Activated CD8-positive, alpha-beta memory T cell treated with anti-CD3 and anti-CD28 coated beads, Interleukin-2, amount 50 U/mL, for 1 hour (primary cell): ENCODE data around the gene ARHGAP6.

Source experiments
- DNase-seq: peaks from one replicate; pipeline ENCODE4 v3.0.0-alpha.2; 2020; ENCODE audit errors: extremely low read depth

Gene ARHGAP6

GRCh38 chrX:11665168-11666111, at the start of gene ARHGAP6:
Gene ARHGAP6, minus strand, starts transcription at chrX:11665920. Its CDS starts 1,092 bp downstream, at chrX:11664828.
- no peak for DNase-seq

- no peak for DNase-seq
Measured at GRCh38 chrX:11704725-11705495, 39.2 kb upstream of the ARHGAP6 start.

- no peak for DNase-seq
Measured at GRCh38 chrX:11703855-11704254, 38.1 kb upstream of the ARHGAP6 start.

- DNase-seq, result no peak
Measured at GRCh38 chrX:11702965-11703631, 37.4 kb upstream of the ARHGAP6 start.

GRCh38 chrX:11702420-11702819, 36.7 kb upstream of the ARHGAP6 start:
- no peak for DNase-seq

- DNase-seq, result no peak
Measured at GRCh38 chrX:11698702-11699101, 33.0 kb upstream of the ARHGAP6 start.

GRCh38 chrX:11688201-11688600, 22.5 kb upstream of the ARHGAP6 start:
- DNase-seq, result no peak

- DNase-seq, result no peak
Measured at GRCh38 chrX:11687157-11687556, 21.4 kb upstream of the ARHGAP6 start.

- DNase-seq, result no peak
Measured at GRCh38 chrX:11683057-11683456, 17.3 kb upstream of the ARHGAP6 start.

- DNase-seq, result no peak
Measured at GRCh38 chrX:11678158-11678557, 12.4 kb upstream of the ARHGAP6 start.

- no peak for DNase-seq
Measured at GRCh38 chrX:11672213-11672612, 6.5 kb upstream of the ARHGAP6 start.

- DNase-seq, result no peak
Measured at GRCh38 chrX:11670316-11670715, 4.6 kb upstream of the ARHGAP6 start.

- DNase-seq, result no peak
Measured at GRCh38 chrX:11666952-11667685, 1.4 kb upstream of the ARHGAP6 start.

GRCh38 chrX:11666164-11666563, 444 bp upstream of the ARHGAP6 start:
- DNase-seq, result no peak

GRCh38 chrX:11664211-11665167, 1.2 kb downstream of the ARHGAP6 start:
- no peak for DNase-seq

GRCh38 chrX:11663875-11664210, 1.9 kb downstream of the ARHGAP6 start:
- DNase-seq, result no peak

GRCh38 chrX:11655282-11656015, 10.3 kb downstream of the ARHGAP6 start:
- DNase-seq, result no peak

GRCh38 chrX:11648705-11649519, 16.8 kb downstream of the ARHGAP6 start:
- no peak for DNase-seq

- DNase-seq, result no peak
Measured at GRCh38 chrX:11647138-11647537, 18.6 kb downstream of the ARHGAP6 start.
